GM12873 (cell line): ENCODE results near the gene CDH13.
A peak's percentile ranks its signal among the peaks of the same experiment; 100 is the strongest.

ENCODE experiments used
- CTCF ChIP-seq: IDR thresholded peaks from 2 replicates; pipeline ENCODE4 v1.5.1; 2012; ENCODE audit warnings: low read depth, mild to moderate bottlenecking, moderate library complexity, low read length, control low read depth; ENCODE audit not compliant: insufficient read depth; ENCODE audit errors: missing control alignments

The CDH13 gene

GRCh38 chr16:83402967-83403366 lies 776.2 kb downstream of the CDH13 start:
- TF ChIP-seq CTCF, result no peak

GRCh38 chr16:83403761-83404160 lies 777.0 kb downstream of the CDH13 start:
- TF ChIP-seq CTCF, result no peak

GRCh38 chr16:83404261-83404660 lies 777.5 kb downstream of the CDH13 start:
- TF ChIP-seq CTCF, result no peak

GRCh38 chr16:83407928-83408327 lies 781.2 kb downstream of the CDH13 start:
- no peak for TF ChIP-seq CTCF

GRCh38 chr16:83409347-83409746 lies 782.6 kb downstream of the CDH13 start:
- TF ChIP-seq CTCF, result no peak

- TF ChIP-seq CTCF, result peak; percentile 35
Observed at GRCh38 chr16:83418565-83418964, 791.8 kb downstream of the CDH13 start.

GRCh38 chr16:83420206-83420760 lies 793.5 kb downstream of the CDH13 start:
- TF ChIP-seq CTCF, result no peak

- no peak for TF ChIP-seq CTCF
Observed at GRCh38 chr16:83433201-83433600, 806.4 kb downstream of the CDH13 start.
